Retinal pigment epithelial cell (primary cell): ENCODE measurements around the gene SACS.

Experiments used
- DNase-seq: peaks from one replicate; pipeline ENCODE4 v3.0.0-alpha.2; 2010; ENCODE audit warnings: low read depth
- H3K4me3 ChIP-seq: 2 replicates; pipeline ENCODE4 v1.5.1; 2011; ENCODE audit warnings: mild to moderate bottlenecking, low read length, control low read depth, moderate library complexity
- CTCF ChIP-seq: conservative IDR thresholded peaks from 2 replicates; pipeline ENCODE4 v1.5.1; 2011; ENCODE audit warnings: low read depth, low read length, control low read depth, inconsistent platforms

SACS gene

DNA sequence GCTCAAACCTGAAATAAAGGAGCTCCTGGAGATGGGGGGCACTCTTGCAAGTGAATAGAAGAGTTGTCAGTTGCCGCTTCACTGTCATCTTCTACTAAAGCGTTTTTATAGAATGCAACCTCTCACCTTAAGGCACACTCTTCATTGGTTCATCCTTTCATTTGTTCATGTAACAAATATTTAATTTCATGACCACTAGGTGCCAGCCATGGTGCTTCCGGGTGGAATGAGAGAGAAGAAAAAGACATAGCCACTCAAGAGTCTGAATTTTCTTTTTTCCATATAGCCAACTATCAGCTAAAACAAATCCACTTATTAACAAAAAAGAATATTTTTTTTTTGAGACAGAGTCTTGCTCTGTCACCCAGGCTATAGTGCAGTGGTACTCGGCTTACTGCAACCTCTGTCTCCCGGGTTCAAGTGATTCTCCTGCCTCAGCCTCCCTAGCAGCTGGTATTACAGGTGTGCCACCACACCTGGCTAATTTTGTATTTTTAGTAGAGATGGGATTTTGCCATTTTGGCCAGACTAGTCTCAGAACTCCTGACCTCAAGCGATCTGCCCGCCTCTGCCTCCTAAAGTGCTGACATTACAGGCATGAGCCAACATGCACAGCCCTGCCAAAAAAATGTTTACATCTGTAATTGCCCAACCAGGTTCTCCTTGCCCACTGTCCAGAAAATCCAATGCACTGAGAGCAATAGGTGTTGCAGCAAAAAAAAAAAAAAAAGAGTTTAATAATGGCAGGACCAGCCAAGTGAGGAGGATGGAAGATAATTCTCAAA is 22.1 kb upstream of the SACS start:
- no peak for DNase-seq
- H3K4me3 ChIP-seq = no peak overlapping the region
- TF ChIP-seq CTCF = no peak

GRCh38 chr13:23453132-23453531 is 19.6 kb upstream of the SACS start:
- no peak for DNase-seq
- H3K4me3 ChIP-seq = no peak overlapping the region
- no peak for TF ChIP-seq CTCF

- no peak overlapping the region for H3K4me3 ChIP-seq
- no peak for DNase-seq
- no peak for TF ChIP-seq CTCF
Observed at GRCh38 chr13:23450340-23451046, 17.0 kb upstream of the SACS start.

GRCh38 chr13:23449398-23450162 is 16.1 kb upstream of the SACS start:
- no peak for TF ChIP-seq CTCF
- no peak overlapping the region for H3K4me3 ChIP-seq
- no peak for DNase-seq

- no peak for DNase-seq
- TF ChIP-seq CTCF = no peak
- H3K4me3 ChIP-seq = no peak overlapping the region
Observed at GRCh38 chr13:23447927-23448326, 14.4 kb upstream of the SACS start.

DNA sequence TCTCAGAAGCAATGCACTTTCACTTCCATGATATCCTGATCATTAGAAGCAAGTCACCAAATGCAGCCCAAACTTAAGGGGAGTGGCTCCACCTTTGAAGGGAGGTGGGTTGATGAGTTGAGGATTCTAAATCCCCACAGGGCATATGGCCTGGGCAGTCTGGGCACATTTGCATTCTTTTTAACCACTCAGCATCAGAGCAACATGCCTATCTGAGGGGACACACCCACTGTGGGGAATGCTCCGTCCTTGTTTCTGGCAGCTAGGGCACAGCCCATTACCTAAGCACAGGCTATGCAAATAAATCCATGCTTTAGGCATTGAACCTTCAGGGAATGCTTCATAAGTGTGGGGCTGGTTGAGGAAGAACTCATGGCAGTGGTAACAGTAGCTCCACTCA is 12.3 kb upstream of the SACS start:
- no peak overlapping the region for H3K4me3 ChIP-seq
- TF ChIP-seq CTCF = no peak
- no peak for DNase-seq
